ENCODE data around the gene KIF5C.

DNA sequence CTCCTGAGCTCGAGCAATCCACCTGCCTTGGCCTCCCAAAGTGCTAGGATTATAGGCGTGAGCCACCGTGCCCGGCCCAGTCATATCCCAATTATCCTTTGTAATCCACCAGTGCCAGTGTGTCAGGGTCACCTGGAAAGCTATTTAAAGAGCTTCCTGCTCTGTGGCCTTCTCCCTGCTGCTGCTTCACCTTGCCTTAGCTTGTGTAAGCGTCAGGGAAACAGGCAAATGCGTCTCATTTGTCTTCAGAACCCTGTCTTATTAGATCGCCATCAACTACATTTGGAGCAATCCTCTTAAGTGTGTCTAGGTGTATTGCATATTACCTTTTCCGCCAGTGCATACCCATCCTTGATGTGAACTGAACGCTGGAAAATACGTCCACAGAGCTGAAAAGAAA is 10.2 kb downstream of the KIF5C start:
- TF ChIP-seq, protein P1, sequence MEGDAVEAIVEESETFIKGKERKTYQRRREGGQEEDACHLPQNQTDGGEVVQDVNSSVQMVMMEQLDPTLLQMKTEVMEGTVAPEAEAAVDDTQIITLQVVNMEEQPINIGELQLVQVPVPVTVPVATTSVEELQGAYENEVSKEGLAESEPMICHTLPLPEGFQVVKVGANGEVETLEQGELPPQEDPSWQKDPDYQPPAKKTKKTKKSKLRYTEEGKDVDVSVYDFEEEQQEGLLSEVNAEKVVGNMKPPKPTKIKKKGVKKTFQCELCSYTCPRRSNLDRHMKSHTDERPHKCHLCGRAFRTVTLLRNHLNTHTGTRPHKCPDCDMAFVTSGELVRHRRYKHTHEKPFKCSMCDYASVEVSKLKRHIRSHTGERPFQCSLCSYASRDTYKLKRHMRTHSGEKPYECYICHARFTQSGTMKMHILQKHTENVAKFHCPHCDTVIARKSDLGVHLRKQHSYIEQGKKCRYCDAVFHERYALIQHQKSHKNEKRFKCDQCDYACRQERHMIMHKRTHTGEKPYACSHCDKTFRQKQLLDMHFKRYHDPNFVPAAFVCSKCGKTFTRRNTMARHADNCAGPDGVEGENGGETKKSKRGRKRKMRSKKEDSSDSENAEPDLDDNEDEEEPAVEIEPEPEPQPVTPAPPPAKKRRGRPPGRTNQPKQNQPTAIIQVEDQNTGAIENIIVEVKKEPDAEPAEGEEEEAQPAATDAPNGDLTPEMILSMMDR (IDR thresholded peaks at IDR 0.05), result no peak
- no peak for TF ChIP-seq EZH2 (IDR thresholded peaks at IDR 0.05; ENCODE audit: borderline replicate concordance, insufficient read depth, low read depth, low read length, poor library complexity, severe bottlenecking)

All from B cell (primary cell).